ENCODE results near the gene PDK4. TPM values are rescaled to one million over a fixed set of nuclear protein-coding genes. Genes with fewer than 3 reads are reported as not detected.

Gene PDK4
- total RNA-seq, 6 experiments from 2014 or later = 7.9 to 109 (median 79.0) TPM

GRCh38 chr7:95579318-95579717 lies 17.0 kb downstream of the PDK4 start:
- DNase-seq (no peak), ATAC-seq (no peak)
- WGBS (ENCODE audit: insufficient coverage, low coverage, low lambda C conversion rate, missing lambda C conversion rate) = 87% methylated on average over 4 of the region's 7 CpGs
- Histone ChIP-seq H3K4me1 (peaks cover 0 to 11% (median 2%) of the 10 kb centered on the region in 4 donors), H3K27ac (peak overlapping the region in 2 of 3 donors; percentile 69 to 93), H3K36me3 (peaks cover 0 to 9% (median 4%) of the 10 kb centered on the region in 4 donors), H3K27me3 (no peaks in the 10 kb centered on the region), H3K9me3 (no peaks in the 10 kb centered on the region), H3K4me3 (no peak overlapping the region)
- intact Hi-C loops (cut with DNase I) = no loop called here
- TF ChIP-seq CTCF (IDR thresholded peaks at IDR 0.05) (no peak), POLR2A (IDR thresholded peaks at IDR 0.05) (no peak)

- H3K4me1 ChIP-seq = peaks cover 0 to 11% (median 2%) of the 10 kb centered on the region in 4 donors
- DNase-seq = peak in 1 of 3 donors; percentile 78
- H3K27me3 ChIP-seq = no peaks in the 10 kb centered on the region
- H3K36me3 ChIP-seq = no peaks in the 10 kb centered on the region
- WGBS (ENCODE audit: insufficient coverage, low coverage, low lambda C conversion rate, missing lambda C conversion rate) = 24% methylated on average over 3 of the region's 3 CpGs
- intact Hi-C loops (cut with DNase I) = no loop called here
- peak; percentile 95 to 98 (median 98) for ATAC-seq
- H3K9me3 ChIP-seq = no peaks in the 10 kb centered on the region
- TF ChIP-seq POLR2A (IDR thresholded peaks at IDR 0.05) (no peak), CTCF (IDR thresholded peaks at IDR 0.05) (no peak)
- H3K27ac ChIP-seq = peak overlapping the region in 2 of 3 donors; percentile 69 to 93
- H3K4me3 ChIP-seq = no peak overlapping the region
Observed at GRCh38 chr7:95578299-95578855, 17.9 kb downstream of the PDK4 start.

GRCh38 chr7:95577137-95577536 lies 19.2 kb downstream of the PDK4 start:
- Histone ChIP-seq H3K9me3 (no peaks in the 10 kb centered on the region), H3K4me1 (peaks cover 0 to 11% (median 2%) of the 10 kb centered on the region in 4 donors), H3K27me3 (no peaks in the 10 kb centered on the region), H3K36me3 (no peaks in the 10 kb centered on the region), H3K27ac (no peak overlapping the region), H3K4me3 (no peak overlapping the region)
- WGBS (ENCODE audit: insufficient coverage, low coverage, low lambda C conversion rate, missing lambda C conversion rate) = 88% methylated on average over 5 of the region's 5 CpGs
- intact Hi-C loops (cut with DNase I) = no loop called here
- no peak for ATAC-seq
- no peak for DNase-seq
- TF ChIP-seq CTCF (IDR thresholded peaks at IDR 0.05) (no peak), POLR2A (IDR thresholded peaks at IDR 0.05) (no peak)

- Histone ChIP-seq H3K27ac (no peak overlapping the region), H3K4me1 (no peaks in the 10 kb centered on the region), H3K4me3 (no peak overlapping the region), H3K9me3 (no peaks in the 10 kb centered on the region), H3K36me3 (no peaks in the 10 kb centered on the region), H3K27me3 (no peaks in the 10 kb centered on the region)
- DNase-seq = no peak
- 92% methylated on average over 2 of the region's 2 CpGs for WGBS (ENCODE audit: insufficient coverage, low coverage, low lambda C conversion rate, missing lambda C conversion rate)
- TF ChIP-seq CTCF (IDR thresholded peaks at IDR 0.05) (no peak), POLR2A (IDR thresholded peaks at IDR 0.05) (no peak)
- intact Hi-C loops (cut with DNase I) = no loop called here
- ATAC-seq = no peak
Observed at GRCh38 chr7:95569720-95570119, 26.6 kb downstream of the PDK4 start.
